GM23248 (cell line): ENCODE results near the gene HDAC6.

Source experiments
- EZH2 ChIP-seq: fragments of 200-600 bp; sonication (generic); IDR thresholded peaks from 2 replicates; pipeline ENCODE4 v1.6.1; 2018; ENCODE audit warnings: antibody characterized with exemption, mild to moderate bottlenecking; ENCODE audit not compliant: insufficient read depth, poor library complexity, severe bottlenecking
- EZH2phosphoT487 ChIP-seq: fragments of 200-600 bp; sonication (generic); IDR thresholded peaks from 2 replicates; pipeline ENCODE4 v1.6.1; 2018; ENCODE audit warnings: antibody characterized with exemption, moderate library complexity, mild to moderate bottlenecking, low read depth; ENCODE audit not compliant: insufficient read depth

- TF ChIP-seq EZH2: no peak
- TF ChIP-seq EZH2phosphoT487: no peak
Observed at GRCh38 chrX:48782216-48782615, 19.7 kb upstream of the HDAC6 start.
